GM19240 (cell line): Measurements from ENCODE around the gene MYO18A.

ENCODE experiments used
- DNase-seq: peaks from one replicate; pipeline ENCODE4 v3.0.0; 2011; ENCODE audit warnings: low spot score; ENCODE audit not compliant: insufficient read length

Gene MYO18A

DNA sequence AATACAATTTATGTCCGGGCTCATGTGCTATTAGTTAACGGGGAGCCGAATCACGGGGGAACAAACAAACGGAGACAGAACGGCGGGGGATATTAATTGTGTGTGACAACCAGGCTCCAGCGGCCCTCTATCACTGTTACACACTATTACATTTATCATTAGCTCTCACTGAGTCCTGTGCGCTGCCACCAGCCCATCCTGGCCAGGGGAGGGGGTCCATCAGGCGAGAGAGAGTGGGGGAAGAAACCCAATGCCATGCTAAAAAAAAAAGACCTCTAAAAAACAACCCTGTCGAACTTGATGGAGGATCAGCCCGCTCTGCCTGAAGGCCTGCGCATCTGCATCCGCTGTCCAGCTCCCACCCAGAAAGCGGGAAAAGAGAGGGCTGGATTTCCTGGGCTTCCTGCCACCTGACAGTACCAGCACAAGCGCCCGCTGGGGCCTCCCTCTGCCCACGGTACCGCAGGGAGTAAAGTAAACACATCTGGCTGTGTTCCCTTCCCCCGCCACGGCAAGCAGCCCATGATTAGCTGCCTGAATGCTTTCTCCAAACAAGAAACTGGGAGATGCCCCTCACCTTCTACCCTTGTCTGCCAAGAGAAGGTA, 95.6 kb downstream of the MYO18A start:
- no peak for DNase-seq

GRCh38 chr17:29080965-29081364, 99.2 kb downstream of the MYO18A start:
- DNase-seq, result no peak

GRCh38 chr17:29080323-29080722, 99.9 kb downstream of the MYO18A start:
- no peak for DNase-seq

GRCh38 chr17:29079887-29080286, 100.3 kb downstream of the MYO18A start:
- DNase-seq, result no peak

DNA sequence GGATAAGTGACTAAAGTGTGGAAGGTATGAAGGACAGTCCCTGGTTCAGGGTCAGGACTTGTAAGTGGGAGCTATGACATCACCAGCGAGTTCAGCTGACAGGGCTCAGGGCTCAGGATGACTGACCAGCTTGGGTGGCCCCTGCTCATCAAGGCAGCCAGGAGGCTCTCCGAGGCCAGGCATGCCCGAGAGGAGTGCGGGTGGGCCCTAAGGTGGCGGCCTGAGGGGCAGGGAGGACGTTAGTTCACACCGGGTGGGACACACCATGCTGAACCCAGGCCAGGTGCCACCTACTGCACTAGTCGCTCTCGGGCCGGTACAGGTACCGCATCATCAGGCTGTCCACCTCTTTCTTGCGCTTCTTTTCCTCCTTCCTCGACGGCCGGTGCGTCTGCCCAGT, 100.8 kb downstream of the MYO18A start:
- no peak for DNase-seq

- no peak for DNase-seq
Observed at GRCh38 chr17:29078183-29079045, 101.8 kb downstream of the MYO18A start.

GRCh38 chr17:29077320-29077719, 102.9 kb downstream of the MYO18A start:
- DNase-seq, result no peak

DNA sequence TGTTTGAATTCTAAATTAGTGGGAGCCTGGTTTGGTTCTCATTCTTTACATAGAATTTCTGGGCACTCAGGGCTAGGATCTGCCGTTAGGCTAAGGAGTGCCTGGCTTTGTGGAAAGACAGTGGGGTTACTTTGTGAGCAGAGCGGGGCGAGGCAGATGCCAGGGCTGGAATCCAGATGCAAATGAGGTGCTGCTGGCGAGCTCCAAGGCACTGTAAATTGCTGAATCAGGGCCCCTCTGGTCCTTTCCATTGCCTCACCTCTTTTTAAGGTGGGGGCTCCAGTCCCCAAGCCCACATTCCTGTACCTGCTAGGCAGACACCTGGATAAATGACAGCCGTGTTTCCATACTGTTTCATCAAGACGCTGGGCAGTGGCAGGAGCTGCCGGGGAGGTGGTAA, 103.5 kb downstream of the MYO18A start:
- no peak for DNase-seq

- no peak for DNase-seq
Observed at GRCh38 chr17:29076087-29076486, 104.1 kb downstream of the MYO18A start.

- DNase-seq, result no peak
Observed at GRCh38 chr17:29074488-29074887, 105.7 kb downstream of the MYO18A start.

- no peak for DNase-seq
Observed at GRCh38 chr17:29073520-29073919, 106.7 kb downstream of the MYO18A start.

DNA sequence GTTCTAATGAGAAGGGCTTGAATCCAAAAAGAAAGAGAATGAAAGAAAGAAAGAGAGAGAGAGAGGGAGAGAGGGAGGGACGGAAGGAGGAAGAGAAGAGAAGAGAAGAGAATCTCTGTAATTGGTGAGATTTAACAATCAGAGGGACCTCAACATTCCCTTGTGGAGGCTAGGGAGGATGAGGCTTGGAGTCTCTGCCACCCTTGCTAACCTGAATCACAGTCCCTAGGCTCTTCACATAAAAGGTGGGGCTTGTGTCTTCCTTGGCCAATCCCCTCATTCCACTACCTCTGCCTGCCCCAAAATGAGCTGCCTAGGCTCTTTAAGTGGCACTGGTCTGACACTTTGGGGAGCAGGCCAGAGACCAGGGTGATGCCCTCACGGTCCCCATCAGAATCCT, 107.2 kb downstream of the MYO18A start:
- no peak for DNase-seq

GRCh38 chr17:29071303-29071702, 108.9 kb downstream of the MYO18A start:
- no peak for DNase-seq

- DNase-seq, result no peak
Observed at GRCh38 chr17:29070781-29071180, 109.4 kb downstream of the MYO18A start.

DNA sequence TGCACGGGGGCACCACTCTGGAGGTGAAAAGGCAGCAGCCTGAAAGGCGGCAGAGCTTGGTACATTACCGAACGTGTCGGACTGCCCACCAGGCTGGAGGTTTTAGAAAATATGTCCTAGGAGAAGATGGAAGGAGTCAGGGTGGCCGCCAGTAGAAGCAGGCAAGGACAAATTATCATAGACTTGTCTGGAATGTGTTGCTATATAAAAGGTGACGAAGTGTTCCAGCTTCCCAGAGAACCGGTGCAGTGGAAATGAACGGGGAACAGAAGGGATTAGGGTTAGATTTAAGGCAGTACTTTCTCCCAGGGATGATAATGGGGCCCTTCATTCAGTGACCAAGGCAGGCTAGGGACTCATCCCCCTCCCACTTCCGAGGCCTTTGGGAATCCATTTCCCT, 109.9 kb downstream of the MYO18A start:
- DNase-seq, result no peak

DNA sequence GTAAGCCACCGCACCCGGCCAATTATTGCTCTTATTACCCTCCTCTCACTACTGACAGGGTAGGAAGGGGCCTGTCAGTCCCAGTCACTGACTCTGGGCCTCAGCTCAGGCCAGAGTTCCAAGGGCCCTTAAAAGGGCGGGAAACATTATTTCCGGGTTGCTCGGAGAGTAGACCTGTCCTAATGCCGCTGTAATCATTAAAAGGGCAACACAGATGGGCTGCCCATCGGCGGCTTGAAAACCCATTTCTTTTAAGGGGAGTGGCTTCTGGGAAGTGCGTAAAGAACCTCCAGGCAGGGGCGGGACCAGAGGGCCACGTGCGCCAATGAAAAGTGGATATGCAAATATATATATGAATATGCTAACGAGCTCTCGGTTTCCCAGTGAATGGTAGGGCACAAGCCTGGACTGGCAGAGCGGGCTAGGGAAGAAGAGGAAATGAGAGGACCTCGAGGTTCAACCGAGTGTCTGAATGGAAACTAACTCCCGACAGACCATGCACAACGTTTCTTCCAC, 110.6 kb downstream of the MYO18A start:
- DNase-seq, result no peak

- no peak for DNase-seq
Observed at GRCh38 chr17:29068818-29069217, 111.4 kb downstream of the MYO18A start.

GRCh38 chr17:29066606-29067005, 113.6 kb downstream of the MYO18A start:
- no peak for DNase-seq

DNA sequence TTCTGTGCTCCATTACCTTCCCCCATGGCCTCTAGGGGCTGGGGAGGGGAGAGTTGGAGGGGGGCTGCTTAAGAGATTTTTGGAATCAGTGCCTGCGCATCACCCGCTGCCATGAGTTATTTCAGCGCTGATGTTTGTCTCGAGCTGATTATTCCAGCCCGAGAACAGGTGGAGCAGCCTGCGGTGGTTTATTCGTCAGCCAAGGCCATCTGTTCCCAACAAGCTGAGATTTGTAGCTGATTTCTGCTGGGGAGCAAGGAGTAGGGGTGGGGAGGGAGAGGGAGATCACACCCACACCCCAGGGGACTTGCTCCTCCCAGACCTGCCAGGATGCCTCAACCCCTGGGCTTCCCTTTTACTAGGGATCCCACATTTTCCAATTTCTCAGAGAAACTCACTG, 114.2 kb downstream of the MYO18A start:
- no peak for DNase-seq

DNA sequence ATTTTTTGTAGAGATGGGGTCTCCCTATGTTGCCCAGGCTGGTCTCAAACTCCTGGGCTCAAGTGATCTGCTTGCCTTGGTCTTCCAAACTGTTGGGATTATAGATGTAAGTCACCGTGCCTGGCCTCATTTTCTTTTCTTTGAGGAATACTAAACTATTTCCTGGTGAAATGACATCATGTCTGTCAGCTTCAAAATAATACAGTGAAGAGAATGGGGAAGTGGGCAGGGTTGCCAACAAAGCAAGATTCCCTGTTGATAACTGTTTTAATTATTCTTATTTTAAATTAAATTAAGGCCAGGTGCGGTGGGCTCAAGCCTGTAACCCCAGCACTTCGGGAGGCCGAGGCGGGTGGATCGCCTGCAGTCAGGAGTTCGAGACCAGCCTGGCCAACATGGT, 116.2 kb downstream of the MYO18A start:
- no peak for DNase-seq

- DNase-seq, result no peak
Observed at GRCh38 chr17:29062215-29062614, 118.0 kb downstream of the MYO18A start.

- DNase-seq, result no peak
Observed at GRCh38 chr17:29061036-29061435, 119.2 kb downstream of the MYO18A start.

GRCh38 chr17:29060475-29060874, 119.7 kb downstream of the MYO18A start:
- no peak for DNase-seq
